Umbilical cord (tissue), 2 donors: ENCODE data around the gene MUC12. TPM values are rescaled to one million over a fixed set of nuclear protein-coding genes. Genes with fewer than 3 reads are reported as not detected.
"Not testable (repeated sequence)": the region's sequence is repeated elsewhere in the genome, so short reads cannot be mapped to it uniquely, and the experiment has no call there.

ENCODE experiments used
- DNase-seq: peaks from one replicate; pipeline ENCODE4 v3.0.0-alpha.2; 2015; ENCODE audit warnings: low spot score
- total RNA-seq: library from RNA; depleted of rRNA; stranded (reverse); fragments of >200 nt; gene quantifications from one replicate; pipeline ENCODE4 v1.2.3, GENCODE V29; 2014; ENCODE audit warnings: low replicate concordance; ENCODE audit not compliant: insufficient read depth

Gene MUC12
- 2.9 TPM for total RNA-seq

DNA sequence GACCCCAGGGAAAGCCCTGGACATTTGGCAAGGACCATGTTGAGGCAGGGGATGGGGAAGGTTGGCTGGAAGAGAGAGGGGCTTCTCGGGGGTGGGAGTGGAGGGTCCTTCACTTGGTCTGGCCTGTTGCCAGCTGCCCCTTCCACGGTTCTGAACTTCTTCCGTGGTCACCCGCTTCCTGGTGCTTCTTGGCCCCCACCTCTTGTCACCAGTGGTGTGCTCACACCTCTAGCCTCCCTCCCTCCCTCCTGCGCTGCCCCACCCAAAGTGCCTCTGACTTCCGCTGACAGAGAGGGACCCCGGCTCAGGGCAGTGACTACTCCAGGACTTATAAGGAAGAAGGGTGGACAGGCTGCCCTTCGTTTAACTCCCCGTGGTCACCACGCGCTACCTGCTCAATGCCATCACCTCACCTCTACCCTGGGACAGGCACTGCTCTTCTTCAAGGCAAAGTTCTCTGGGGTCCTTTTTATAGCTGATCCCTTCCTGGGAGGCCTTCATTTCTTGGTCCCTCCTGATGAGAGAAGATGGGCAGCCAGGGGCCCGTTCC is at the start of gene MUC12:
TSS of gene MUC12 (plus strand) at position 500 of the 550 bp plus-strand sequence. CDS start 58 bp downstream, outside the sequence.
- DNase-seq, result no peak

DNA sequence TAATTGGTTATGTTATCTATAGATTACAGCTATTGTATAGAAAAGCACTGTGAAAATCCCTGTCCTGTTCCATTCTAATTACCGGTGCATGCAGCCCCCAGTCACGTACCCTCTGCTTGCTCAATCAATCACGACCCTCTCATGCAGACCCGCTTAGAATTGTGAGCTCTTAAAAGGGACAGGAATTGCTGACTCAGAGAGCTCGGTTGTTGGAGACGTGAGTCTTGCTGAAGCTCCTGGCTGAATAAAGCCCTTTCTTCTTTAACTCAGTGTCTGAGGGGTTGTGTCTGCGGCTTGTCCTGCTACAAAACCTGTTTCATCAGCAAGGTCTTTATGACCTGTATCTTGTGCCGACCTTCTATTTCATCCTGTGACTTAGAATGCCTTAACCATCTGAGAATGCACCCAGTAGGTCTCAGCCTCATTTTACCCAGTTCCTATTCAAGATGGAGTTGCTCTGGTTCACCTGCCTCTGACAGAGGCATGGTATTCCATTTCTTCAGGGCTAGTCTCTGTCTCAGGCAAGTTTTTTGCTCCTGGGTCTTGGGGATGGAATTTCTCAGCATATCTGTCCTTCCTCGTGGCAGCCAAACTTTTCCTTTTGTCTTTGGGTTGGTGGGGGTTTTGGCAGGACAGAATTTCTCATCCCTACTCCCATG is 49.5 kb upstream of the MUC12 start:
- not testable (repeated sequence) for DNase-seq

GRCh38 chr7:100921039-100921438 is 48.3 kb upstream of the MUC12 start:
- DNase-seq, result no peak

- not testable (repeated sequence) for DNase-seq
Observed at GRCh38 chr7:100923616-100924015, 45.7 kb upstream of the MUC12 start.

DNA sequence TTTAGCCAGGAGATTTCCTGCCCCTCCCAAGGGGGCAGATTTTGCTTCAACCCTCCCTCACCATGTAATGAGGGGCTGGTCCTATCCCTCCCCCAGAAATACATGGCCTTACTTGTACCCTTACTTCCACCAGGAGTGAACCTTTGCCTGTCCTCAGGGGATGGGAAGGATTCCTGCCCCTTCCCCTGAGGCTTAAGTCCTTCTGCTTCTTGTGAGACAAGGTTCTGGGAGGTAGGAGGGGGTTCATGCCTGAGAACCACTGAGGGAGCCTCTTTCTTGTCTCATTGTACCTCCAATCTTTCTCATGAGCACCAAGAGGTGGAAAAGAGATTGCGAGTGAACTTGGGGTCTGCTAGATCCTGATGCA is 39.6 kb upstream of the MUC12 start:
- no peak for DNase-seq

GRCh38 chr7:100933734-100934133 is 35.6 kb upstream of the MUC12 start:
- DNase-seq, result no peak

GRCh38 chr7:100935381-100935780 is 34.0 kb upstream of the MUC12 start:
- not testable (repeated sequence) for DNase-seq

DNA sequence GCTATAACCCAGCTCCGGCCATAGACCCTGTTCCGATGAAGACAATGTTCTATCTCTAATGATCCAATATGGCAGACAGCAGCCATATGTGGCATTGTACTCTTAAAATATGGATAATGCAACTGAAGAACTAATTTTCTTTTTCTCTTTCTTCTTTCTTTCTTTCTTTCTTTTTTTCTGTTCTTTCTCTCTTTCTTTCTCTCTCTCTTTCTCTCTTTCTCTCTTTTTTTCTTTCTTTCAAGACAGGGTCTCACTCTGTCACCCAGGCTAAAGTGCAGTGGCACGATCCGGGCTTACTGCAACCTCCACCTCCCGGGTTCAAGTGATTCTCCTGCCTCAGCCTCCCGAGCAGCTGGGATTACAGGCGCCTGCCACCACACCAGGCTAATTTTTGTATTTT is 33.2 kb upstream of the MUC12 start:
- DNase-seq, result not testable (repeated sequence)

- peak; percentile 27 for DNase-seq
Observed at GRCh38 chr7:100942045-100942774, 27.2 kb upstream of the MUC12 start.

DNA sequence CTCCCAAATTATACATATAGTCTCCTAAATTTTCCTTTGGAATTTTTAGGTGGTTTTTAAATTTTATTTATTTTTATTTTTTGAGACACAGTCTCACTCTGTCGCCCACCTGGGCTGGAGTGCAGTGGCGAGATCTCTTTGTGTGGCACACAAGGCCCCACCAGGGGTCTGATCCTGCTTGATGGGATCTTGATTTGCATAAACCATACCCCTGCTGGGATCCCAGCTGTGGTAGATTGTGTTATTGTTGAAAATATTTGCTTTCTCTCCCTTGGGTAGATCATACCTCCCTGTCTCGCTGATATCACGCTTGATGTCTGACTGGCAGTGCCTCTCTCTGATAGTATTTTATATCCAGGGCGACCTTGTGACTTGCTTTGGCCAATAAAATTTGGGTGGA is 25.7 kb upstream of the MUC12 start:
- no peak for DNase-seq

DNA sequence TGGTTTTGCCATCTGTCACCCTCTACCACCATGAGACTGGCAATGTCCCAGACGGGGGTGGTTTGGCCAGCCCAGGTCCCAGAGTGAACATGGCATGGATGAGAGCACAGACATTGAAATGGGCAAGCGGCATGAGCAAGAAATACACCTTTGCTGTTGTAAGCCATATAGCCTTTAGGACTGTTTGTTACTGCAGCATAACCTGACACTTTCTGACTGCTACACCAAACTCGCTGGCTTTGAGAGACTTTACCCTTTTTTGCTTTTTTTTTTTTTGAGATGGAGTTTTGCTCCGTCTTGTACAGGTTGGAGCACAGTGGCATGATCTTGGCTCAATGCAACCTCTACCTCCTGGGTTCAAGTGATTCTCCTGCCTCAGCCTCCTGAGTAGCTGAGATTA is 25.2 kb upstream of the MUC12 start:
- no peak for DNase-seq

DNA sequence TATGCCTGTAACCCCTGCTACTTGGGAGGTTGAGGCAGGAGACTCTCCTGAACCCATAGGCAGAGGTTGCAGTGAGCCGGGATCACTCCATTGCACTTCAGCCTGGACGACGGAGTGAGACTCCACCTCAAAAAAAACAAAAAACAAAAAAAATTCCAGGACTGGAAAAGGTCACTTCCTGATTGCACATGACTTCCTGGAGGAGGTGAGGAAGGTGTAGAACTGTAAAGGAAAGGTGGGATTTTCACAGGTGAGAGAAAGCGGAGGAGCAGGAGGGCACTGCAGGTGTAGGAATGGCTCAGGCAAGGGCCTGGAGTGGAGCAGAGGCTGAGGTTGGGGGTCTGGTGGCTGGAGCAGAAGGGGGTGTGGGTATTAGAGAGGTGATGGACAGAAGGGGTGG is 23.3 kb upstream of the MUC12 start:
- no peak for DNase-seq

DNA sequence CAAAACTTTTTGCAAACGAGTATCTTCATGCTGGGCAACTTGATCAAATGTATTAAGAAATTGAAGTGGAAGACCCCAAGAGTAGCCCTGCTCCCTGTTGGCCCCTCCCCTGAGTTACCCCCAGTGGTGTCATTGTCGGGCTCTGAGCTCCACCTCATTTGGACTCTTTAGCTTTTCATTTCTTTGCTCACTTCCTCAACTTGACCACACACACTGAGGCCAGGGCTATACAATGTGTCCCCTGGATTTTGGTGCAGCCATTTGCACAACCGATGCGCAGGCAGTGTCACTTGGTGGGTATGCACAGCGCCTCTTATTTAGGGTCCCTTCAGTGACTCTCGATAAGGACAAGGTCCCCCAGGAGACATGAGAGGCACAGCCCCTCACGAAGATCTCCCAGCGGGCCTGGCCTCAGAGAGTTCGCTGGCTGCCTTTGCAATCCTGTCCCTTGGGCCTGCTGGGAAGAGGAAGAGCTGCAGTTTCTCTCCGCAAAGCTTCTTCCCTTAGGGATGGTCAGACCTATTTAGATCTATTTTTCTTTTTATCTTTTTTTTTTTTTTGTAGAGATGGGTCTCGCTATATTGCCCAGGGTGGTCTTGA is 22.5 kb upstream of the MUC12 start:
- DNase-seq, result no peak

GRCh38 chr7:100947792-100948191 is 21.6 kb upstream of the MUC12 start:
- DNase-seq, result no peak

DNA sequence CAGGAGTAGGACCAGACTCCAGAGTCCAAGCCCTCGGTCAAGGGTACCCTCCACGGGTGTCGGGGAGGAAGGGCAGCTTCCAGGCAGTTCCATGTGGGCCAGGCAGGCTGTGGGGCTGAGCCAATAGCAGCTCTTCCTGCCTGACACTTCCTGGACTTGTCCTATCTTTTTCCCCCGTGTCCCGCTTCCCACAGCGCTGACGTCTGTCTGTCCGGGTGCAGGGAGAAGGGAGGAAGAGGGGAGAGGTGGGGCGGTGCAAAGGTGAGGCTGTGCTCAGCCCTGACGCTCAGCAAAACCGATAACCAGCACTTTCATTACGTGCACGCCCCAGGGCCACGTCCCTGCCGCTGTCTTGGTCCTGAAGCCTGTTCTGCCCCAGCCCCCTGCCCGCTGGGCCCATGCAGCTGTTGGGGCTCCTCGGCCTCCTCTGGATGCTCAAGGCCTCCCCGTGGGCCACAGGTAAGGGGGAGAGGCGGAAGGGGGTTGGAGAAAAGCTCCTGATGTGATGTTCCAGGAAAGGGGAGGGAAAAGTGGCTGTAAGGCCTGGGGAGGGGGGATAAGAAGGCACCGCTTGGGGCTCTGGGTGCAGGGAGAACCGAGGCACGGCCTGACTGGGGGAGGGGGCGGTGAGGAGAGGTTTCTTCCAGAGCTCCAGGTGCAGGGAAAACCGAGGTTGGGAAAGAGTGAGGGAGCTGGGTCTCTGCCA is 20.0 kb upstream of the MUC12 start, which contains the start of gene MUC3A:
TSS of gene MUC3A (plus strand) at position 308 of the 706 bp plus-strand sequence. CDS start at position 399, 91 bp downstream.
- no peak for DNase-seq

DNA sequence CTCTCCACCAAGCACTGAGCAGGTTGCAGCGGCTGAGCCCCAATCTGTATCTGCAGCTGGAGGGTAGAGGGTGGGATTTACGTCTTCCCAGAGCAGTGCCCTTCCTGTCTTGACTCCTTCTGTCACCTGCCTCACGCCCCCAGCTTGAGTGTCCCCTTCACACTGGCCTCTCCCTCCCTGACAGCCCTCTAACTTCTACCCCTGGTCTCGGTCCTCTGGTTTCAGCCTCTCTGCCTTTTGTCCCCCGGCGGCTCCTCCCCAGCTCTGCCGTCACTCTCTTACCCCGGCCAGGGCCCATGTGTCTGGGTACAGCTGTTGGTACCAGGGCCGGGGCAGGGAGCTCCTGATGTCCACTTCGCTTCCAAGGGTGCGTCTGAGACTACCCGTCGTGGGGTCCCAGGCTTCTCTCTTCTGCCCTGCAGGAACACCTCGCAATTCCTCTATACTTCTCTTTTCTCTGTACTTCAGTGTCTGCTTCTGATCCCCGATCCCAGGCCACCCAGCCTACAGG is 19.4 kb upstream of the MUC12 start:
- DNase-seq, result no peak

- no peak for DNase-seq
Observed at GRCh38 chr7:100951172-100951571, 18.2 kb upstream of the MUC12 start.

- no peak for DNase-seq
Observed at GRCh38 chr7:100951888-100952560, 17.3 kb upstream of the MUC12 start.

GRCh38 chr7:100952641-100953040 is 16.7 kb upstream of the MUC12 start:
- DNase-seq, result no peak

- no peak for DNase-seq
Observed at GRCh38 chr7:100957832-100958421, 11.4 kb upstream of the MUC12 start.

DNA sequence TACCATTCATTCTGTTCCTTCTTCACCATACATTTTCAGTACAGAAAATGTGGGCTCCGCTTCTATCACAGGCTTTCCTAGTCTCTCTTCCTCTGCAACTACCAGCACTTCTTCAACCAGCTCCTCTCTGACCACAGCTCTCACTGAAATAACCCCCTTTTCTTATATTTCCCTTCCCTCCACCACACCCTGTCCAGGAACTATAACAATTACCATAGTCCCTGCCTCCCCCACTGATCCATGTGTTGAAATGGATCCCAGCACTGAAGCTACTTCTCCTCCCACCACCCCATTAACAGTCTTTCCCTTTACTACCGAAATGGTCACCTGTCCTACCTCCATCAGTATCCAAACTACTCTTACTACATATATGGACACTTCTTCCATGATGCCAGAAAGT is 9.5 kb upstream of the MUC12 start:
- no peak for DNase-seq
